IMR-90 (cell line): ENCODE measurements around the gene SVEP1.
A peak's percentile ranks its signal among the peaks of the same experiment; 100 is the strongest.

Source experiments
- CTCF ChIP-seq: conservative IDR thresholded peaks from 2 replicates; pipeline ENCODE4 v1.5.1; 2012; ENCODE audit warnings: mild to moderate bottlenecking, low read depth, low read length, improper control_type of control experiment
- POLR2A ChIP-seq: IDR thresholded peaks from 2 replicates; pipeline ENCODE4 v1.6.1; 2012; ENCODE audit warnings: mild to moderate bottlenecking, low read depth, low read length

- TF ChIP-seq CTCF, result peak; percentile 51; the same call in 1 of the 2 replicates
- no peak for TF ChIP-seq POLR2A
Measured at GRCh38 chr9:110583237-110583636, 3.7 kb upstream of the SVEP1 start.
